ENCODE measurements around the gene SCT. TPM values are rescaled to one million over a fixed set of nuclear protein-coding genes. Genes with fewer than 3 reads are reported as not detected.

Gene SCT, protein sequence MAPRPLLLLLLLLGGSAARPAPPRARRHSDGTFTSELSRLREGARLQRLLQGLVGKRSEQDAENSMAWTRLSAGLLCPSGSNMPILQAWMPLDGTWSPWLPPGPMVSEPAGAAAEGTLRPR
- total RNA-seq, result not detected in 2 replicates

GRCh38 chr11:626475-627307 is at the start of gene SCT:
TSS of gene SCT (minus strand) at chr11:627181. CDS start at chr11:627143, 38 bp downstream.

GRCh38 chr11:636511-637332 is 9.7 kb upstream of the SCT start, which contains the start of gene DRD4:
TSS of gene DRD4 (plus strand) at chr11:637269. CDS start at chr11:637305, 36 bp downstream.

GRCh38 chr11:624705-625635 is 2.0 kb downstream of the SCT start, which contains the start of gene CDHR5:
TSS of gene CDHR5 (minus strand) at chr11:624955. CDS start at chr11:624902, 53 bp downstream.

GRCh38 chr11:615504-616319 is 11.3 kb downstream of the SCT start, which contains the start of gene IRF7:
TSS of gene IRF7 (minus strand) at chr11:615950. CDS start at chr11:615364, 586 bp downstream.

Other genes with a start within 250 kb of the SCT start
- gene PKP3, start 233.0 kb downstream of the SCT start, total RNA-seq, result 1.6 and 4.9 TPM in 2 replicates
- 32.9 and 45.9 TPM in 2 replicates for gene SIGIRR, start 212.2 kb downstream of the SCT start, total RNA-seq
- gene ANO9, start 185.2 kb downstream of the SCT start, total RNA-seq, result not detected in 2 replicates
- gene PTDSS2, start 176.9 kb downstream of the SCT start, total RNA-seq, result 21.4 and 57.4 TPM in 2 replicates
- gene RNH1, start 119.9 kb downstream of the SCT start, total RNA-seq, result 434 and 503 TPM in 2 replicates
- gene HRAS, start 91.6 kb downstream of the SCT start, total RNA-seq, result 50.7 and 66.3 TPM in 2 replicates
- gene LRRC56, start 89.7 kb downstream of the SCT start, total RNA-seq, result 0.71 and 1.4 TPM in 2 replicates
- 0.29 TPM in 1 of 2 replicates, not detected in the other for gene LMNTD2, start 66.4 kb downstream of the SCT start, total RNA-seq
- gene RASSF7, start 66.2 kb downstream of the SCT start, total RNA-seq, result 14.7 and 36.0 TPM in 2 replicates
- gene PHRF1, start 50.7 kb downstream of the SCT start, total RNA-seq, result 11.0 and 16.7 TPM in 2 replicates
- 11.7 and 21.3 TPM in 2 replicates for gene IRF7, start 11.2 kb downstream of the SCT start, total RNA-seq
- gene CDHR5, start 2.2 kb downstream of the SCT start, total RNA-seq, result not detected in 2 replicates
- not detected in 2 replicates for gene DRD4, start 10.1 kb upstream of the SCT start, total RNA-seq
- gene DEAF1, start 68.0 kb upstream of the SCT start, total RNA-seq, result 20.0 and 26.5 TPM in 2 replicates
- 27.5 and 48.1 TPM in 2 replicates for gene TMEM80, start 68.6 kb upstream of the SCT start, total RNA-seq
- gene EPS8L2, start 79.0 kb upstream of the SCT start, total RNA-seq, result 31.1 and 40.8 TPM in 2 replicates
- gene TALDO1, start 120.3 kb upstream of the SCT start, total RNA-seq, result 155 and 167 TPM in 2 replicates
- gene GATD1, start 150.3 kb upstream of the SCT start, total RNA-seq, result 23.2 and 49.3 TPM in 2 replicates
- 0.89 and 3.5 TPM in 2 replicates for gene CEND1, start 162.9 kb upstream of the SCT start, total RNA-seq
- gene SLC25A22, start 171.1 kb upstream of the SCT start, total RNA-seq, result 18.2 and 20.0 TPM in 2 replicates
- 21.6 and 28.0 TPM in 2 replicates for gene PIDD1, start 178.1 kb upstream of the SCT start, total RNA-seq
- gene RPLP2, start 182.8 kb upstream of the SCT start, total RNA-seq, result 457 and 731 TPM in 2 replicates
- 16.7 and 25.2 TPM in 2 replicates for gene PNPLA2, start 191.7 kb upstream of the SCT start, total RNA-seq
- gene CRACR2B, start 200.7 kb upstream of the SCT start, total RNA-seq, result 1.8 and 2.9 TPM in 2 replicates
- 806 and 946 TPM in 2 replicates for gene CD151, start 205.8 kb upstream of the SCT start, total RNA-seq
- 214 and 287 TPM in 2 replicates for gene POLR2L, start 215.3 kb upstream of the SCT start, total RNA-seq
- gene TSPAN4, start 215.7 kb upstream of the SCT start, total RNA-seq, result 197 and 276 TPM in 2 replicates